Activated T-helper 17 cell treated with anti-CD3 and anti-CD28 coated beads, Interleukin-2, amount 50 U/mL, for 72 hours (primary cell): ENCODE measurements around the gene RSPH3. TPM values are rescaled to one million over a fixed set of nuclear protein-coding genes. Genes with fewer than 3 reads are reported as not detected.
"Not testable (repeated sequence)": the region's sequence is repeated elsewhere in the genome, so short reads cannot be mapped to it uniquely, and the experiment has no call there.

ENCODE experiments used
- ATAC-seq: fragments of 150-1000 bp; cut with Tn5 transposase; replicated peaks from 2 replicates; pipeline ENCODE4 v1.10.0; 2021; ENCODE audit warnings: mild to moderate bottlenecking, moderate library complexity
- H3K27ac Mint-ChIP-seq: one replicate; pipeline ENCODE4 v1.8.0; 2022; ENCODE audit warnings: mixed read lengths
- H3K27me3 Mint-ChIP-seq: one replicate; pipeline ENCODE4 v1.8.0; 2022; ENCODE audit warnings: mixed read lengths
- H3K36me3 Mint-ChIP-seq: one replicate; pipeline ENCODE4 v1.8.0; 2022; ENCODE audit warnings: low read depth, mild to moderate bottlenecking, mixed read lengths
- H3K4me1 Mint-ChIP-seq: one replicate; pipeline ENCODE4 v1.8.0; 2022; ENCODE audit warnings: mixed read lengths
- H3K4me3 Mint-ChIP-seq: one replicate; pipeline ENCODE4 v1.8.0; 2022; ENCODE audit warnings: mild to moderate bottlenecking, mixed read lengths
- H3K9me3 Mint-ChIP-seq: one replicate; pipeline ENCODE4 v1.8.0; 2022; ENCODE audit warnings: mixed read lengths
- total RNA-seq, 2 donors: library from RNA; stranded (reverse); gene quantifications; one replicate each; pipeline ENCODE4 v1.2.3, GENCODE V29; 2022

RSPH3 gene
- 10 to 100 TPM in 1 of 2 donors, 1 to 10 TPM in 1; 2.4 to 15.9 TPM for total RNA-seq

DNA sequence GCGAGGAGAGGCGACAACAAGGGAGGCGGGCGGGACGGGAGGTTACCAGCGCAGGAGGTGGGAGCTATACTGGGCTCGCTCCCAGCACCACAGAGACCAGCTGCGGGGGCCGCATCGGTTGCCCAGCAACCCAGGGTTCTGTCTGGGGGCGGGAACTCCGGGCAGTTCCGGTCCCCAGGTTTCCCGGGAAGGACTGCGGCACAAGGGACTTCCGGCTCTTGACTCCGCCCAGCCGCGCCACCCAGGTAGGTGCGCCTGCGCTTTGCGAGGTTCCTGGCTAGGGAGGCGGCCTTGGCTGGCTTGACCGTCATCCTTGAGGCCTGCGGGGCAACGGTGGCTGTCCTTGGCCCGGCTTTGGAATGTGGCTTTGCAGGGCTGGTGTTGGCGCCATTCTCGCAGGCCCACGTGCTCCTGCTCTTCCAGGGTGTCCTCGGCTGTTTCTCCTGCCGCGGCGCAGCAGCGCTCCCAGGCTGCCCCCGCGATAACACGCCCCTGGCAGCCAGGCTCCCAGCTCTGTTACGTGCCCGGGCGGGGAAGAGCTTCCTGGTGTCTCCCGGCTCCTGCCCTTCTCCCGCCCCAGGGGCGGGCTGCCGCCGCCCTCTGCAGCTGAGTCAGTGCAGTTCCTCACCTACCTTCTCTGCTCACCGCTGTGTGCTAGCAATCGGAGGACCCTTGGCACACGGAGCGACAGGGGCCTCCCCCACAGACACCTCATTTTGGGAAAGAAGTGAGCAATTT lies at the start of gene RSPH3:
Gene RSPH3 (minus strand): TSS at position 537 of the 738 bp plus-strand sequence. CDS start 652 bp downstream, outside the sequence.
- Mint-ChIP-seq H3K36me3 (peaks cover 15% of the 10 kb centered on the region), H3K27ac (peak within 1 kb of the TSS; percentile 94), H3K4me3 (peak within 1 kb of the TSS; percentile 96), H3K9me3 (no peaks in the 10 kb centered on the region), H3K4me1 (peaks cover 31% of the 10 kb centered on the region), H3K27me3 (no peaks in the 10 kb centered on the region)
- ATAC-seq, result peak; percentile 84

- Mint-ChIP-seq H3K4me1 (peaks cover 28% of the 10 kb centered on the region), H3K4me3 (peak overlapping the region; percentile 73), H3K36me3 (peaks cover 24% of the 10 kb centered on the region), H3K9me3 (no peaks in the 10 kb centered on the region), H3K27ac (no peak overlapping the region), H3K27me3 (no peaks in the 10 kb centered on the region)
- no peak for ATAC-seq
These were observed 48.1 kb upstream of the RSPH3 start for GRCh38 chr6:159047891-159048685.

DNA sequence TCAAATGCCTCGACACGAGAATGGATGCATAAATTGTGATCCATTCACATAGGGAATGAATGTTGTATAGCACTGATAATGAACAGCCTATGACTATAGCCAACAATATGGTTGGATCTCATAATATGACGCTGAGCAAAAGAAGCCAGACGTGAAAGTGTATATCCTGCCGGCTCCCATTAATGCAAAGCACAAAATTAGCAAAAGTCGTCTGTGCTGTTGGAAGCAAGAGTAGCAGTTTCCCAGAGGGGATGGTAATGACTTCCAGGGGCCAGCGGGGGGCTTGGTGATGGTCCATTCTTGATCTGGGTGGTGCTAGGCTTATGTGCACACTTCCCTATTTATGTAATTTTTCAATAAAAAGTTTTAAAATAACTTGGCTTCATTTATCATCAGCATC lies 45.8 kb upstream of the RSPH3 start:
- H3K4me3 Mint-ChIP-seq, result peak overlapping the region; percentile 90
- no peaks in the 10 kb centered on the region for H3K27me3 Mint-ChIP-seq
- H3K27ac Mint-ChIP-seq, result peak overlapping the region; percentile 99
- peaks cover 38% of the 10 kb centered on the region for H3K4me1 Mint-ChIP-seq
- peaks cover 47% of the 10 kb centered on the region for H3K36me3 Mint-ChIP-seq
- ATAC-seq, result no peak
- no peaks in the 10 kb centered on the region for H3K9me3 Mint-ChIP-seq

DNA sequence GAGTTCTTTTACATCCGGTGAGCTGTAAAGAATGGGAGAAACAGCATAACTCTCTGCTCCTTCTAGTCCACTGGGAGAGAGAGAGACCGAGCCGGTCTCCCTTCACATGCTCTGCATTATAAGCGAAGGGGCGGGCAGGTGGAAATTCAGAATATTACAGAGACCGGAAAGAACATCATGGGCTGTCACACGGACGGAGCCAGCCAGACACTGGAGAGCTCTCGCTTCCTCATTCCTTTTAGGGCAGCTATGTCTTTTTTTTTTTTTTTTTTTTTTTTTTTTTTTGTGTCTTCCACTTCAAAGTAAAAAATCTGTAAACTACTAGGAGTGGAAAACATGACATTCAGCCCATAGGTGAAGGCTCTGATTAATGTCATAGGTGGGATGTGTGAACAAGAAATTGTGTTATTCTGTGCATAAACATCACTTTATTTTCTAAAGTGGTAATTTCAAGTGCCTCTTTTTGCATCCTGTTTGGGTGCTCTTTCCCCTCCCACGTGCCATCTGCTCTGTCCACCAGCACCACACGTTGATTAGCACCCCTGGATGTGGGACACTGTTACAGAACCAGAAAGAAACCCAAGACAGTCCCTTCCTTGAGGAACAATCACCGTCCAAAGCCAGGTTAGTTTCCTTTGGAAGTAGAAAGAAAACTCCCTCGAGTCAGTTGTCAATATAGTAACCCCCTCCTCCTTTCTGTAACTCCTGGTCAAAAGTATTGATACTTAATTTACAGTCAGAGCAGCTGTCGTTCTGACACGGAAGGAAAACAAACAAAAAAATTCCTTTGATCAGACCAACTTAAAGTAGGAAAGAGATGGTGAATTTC lies 45.1 kb upstream of the RSPH3 start, which contains the start of gene TAGAP:
Gene TAGAP (minus strand): TSS at position 93 of the 829 bp plus-strand sequence. CDS start 845 bp downstream, outside the sequence.
- Mint-ChIP-seq H3K36me3 (peaks cover 54% of the 10 kb centered on the region), H3K4me3 (peak within 1 kb of the TSS; percentile 90), H3K27ac (peak within 1 kb of the TSS; percentile 99), H3K9me3 (no peaks in the 10 kb centered on the region), H3K27me3 (no peaks in the 10 kb centered on the region), H3K4me1 (peaks cover 38% of the 10 kb centered on the region)
- ATAC-seq, result peak; percentile 83

- peaks cover 44% of the 10 kb centered on the region for H3K4me1 Mint-ChIP-seq
- peak overlapping the region; percentile 90 for H3K4me3 Mint-ChIP-seq
- H3K9me3 Mint-ChIP-seq, result no peaks in the 10 kb centered on the region
- peaks cover 66% of the 10 kb centered on the region for H3K36me3 Mint-ChIP-seq
- ATAC-seq, result no peak
- H3K27me3 Mint-ChIP-seq, result no peaks in the 10 kb centered on the region
- H3K27ac Mint-ChIP-seq, result peak overlapping the region; percentile 99
These were observed 43.9 kb upstream of the RSPH3 start for GRCh38 chr6:159043947-159044346.

- H3K27me3 Mint-ChIP-seq, result no peaks in the 10 kb centered on the region
- H3K36me3 Mint-ChIP-seq, result peaks cover 73% of the 10 kb centered on the region
- ATAC-seq, result no peak
These were observed 43.2 kb upstream of the RSPH3 start for GRCh38 chr6:159043251-159043650.

DNA sequence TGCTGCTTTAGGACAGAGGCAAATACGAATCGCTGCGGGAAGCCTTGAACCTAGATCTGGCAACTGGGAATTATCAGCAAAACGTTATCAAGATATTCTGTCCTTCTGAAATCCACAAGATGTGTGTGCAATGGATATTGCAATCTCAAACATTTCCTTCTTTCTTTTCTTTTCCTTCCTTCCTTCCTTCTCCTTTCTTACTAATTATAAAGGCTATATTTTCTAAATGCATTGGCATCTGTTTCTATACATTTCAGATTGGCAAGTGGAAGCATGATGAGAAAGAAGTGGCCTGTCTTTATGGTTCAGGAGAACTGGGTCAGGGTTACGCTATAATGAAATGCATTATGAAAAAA lies 42.8 kb upstream of the RSPH3 start:
- H3K27me3 Mint-ChIP-seq, result no peaks in the 10 kb centered on the region
- peaks cover 44% of the 10 kb centered on the region for H3K4me1 Mint-ChIP-seq
- no peak for ATAC-seq
- H3K4me3 Mint-ChIP-seq, result peak overlapping the region; percentile 90
- H3K36me3 Mint-ChIP-seq, result peaks cover 77% of the 10 kb centered on the region
- no peaks in the 10 kb centered on the region for H3K9me3 Mint-ChIP-seq
- peak overlapping the region; percentile 99 for H3K27ac Mint-ChIP-seq

More at GRCh38 chr6:159043251-159043650, 43.2 kb upstream of the RSPH3 start:
- H3K27ac Mint-ChIP-seq, result peak overlapping the region; percentile 99
- peaks cover 46% of the 10 kb centered on the region for H3K4me1 Mint-ChIP-seq
- peak overlapping the region; percentile 90 for H3K4me3 Mint-ChIP-seq
- H3K9me3 Mint-ChIP-seq, result no peaks in the 10 kb centered on the region

DNA sequence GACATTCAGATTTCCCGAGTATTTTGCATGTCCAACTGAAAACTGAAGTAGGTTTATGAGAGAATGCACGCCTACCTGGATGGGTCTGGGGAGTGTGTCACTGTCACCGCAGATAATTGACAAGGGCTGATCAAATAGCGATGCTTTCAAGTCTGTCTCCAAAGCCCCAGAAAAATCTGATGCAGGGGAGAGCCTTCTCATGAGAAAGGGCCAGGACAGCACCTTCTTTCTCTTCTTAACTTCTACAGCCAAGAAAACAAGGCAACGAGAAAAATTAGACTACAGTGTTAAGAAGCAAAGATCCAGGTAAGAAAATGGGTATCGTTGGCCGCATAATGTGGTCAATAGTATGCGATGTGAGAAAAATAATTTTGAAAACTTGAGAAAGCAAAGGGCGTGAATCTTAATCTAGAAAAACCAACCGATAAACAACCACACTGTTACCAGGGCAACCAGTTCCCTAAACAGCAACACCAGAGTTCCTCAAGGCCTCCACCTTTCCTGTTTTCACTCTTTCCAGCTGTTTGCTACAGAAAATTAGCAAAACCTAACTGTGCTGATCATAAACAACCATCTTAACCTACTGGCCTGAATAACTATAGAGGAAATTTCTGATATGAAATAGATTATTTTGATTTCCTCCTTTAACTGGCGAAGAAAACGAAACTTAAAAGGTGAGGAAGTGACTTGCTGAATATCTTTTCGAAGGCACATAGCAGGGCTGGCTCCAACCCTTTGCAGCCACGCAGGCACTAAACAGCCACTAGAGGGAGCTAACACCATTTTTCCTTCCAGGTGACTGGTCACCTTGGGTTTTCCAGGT lies 42.2 kb upstream of the RSPH3 start:
- Mint-ChIP-seq H3K4me3 (peak overlapping the region; percentile 90), H3K27ac (peak overlapping the region; percentile 99), H3K27me3 (no peaks in the 10 kb centered on the region), H3K36me3 (peaks cover 83% of the 10 kb centered on the region), H3K4me1 (peaks cover 44% of the 10 kb centered on the region), H3K9me3 (no peaks in the 10 kb centered on the region)
- peak; percentile 39 for ATAC-seq

DNA sequence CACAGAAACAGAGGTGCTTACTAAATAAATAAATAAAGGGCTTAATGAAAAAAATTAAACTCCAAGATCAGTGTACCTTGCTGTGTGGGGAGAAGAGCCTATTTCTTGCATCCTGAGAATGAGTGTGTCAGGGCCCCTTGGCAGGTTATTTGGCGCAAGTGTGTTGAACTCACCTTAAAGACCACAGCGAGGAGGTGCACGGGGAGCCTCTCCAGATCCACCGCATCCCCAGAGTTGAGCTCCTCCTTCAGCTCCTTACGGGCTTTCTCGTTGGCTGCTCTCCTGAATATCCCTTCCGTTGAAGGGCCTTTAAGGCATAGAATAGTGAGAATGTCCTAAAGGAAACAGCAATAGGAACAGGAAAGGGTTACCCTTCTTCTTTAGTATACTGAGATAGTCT lies 41.2 kb upstream of the RSPH3 start:
- H3K4me1 Mint-ChIP-seq, result peaks cover 42% of the 10 kb centered on the region
- peak overlapping the region; percentile 90 for H3K4me3 Mint-ChIP-seq
- peaks cover 94% of the 10 kb centered on the region for H3K36me3 Mint-ChIP-seq
- H3K9me3 Mint-ChIP-seq, result no peaks in the 10 kb centered on the region
- no peaks in the 10 kb centered on the region for H3K27me3 Mint-ChIP-seq
- ATAC-seq, result no peak
- H3K27ac Mint-ChIP-seq, result peak overlapping the region; percentile 99

DNA sequence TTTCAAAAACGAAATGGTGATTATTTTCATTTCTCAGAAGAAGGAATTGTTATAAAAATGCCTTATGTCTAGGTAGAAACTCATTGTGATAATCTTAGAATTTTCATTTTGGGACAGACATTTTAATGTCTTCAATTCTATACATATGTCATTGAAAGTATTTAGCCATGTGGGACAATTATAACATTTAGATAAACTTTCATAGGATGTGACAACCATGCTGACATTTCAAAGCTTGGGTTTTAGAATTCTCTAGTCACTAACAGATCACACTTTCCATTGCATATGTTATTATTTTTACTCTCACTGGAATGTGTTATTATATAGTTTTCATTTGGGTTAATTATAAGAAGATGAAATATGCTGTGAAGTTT lies 39.9 kb upstream of the RSPH3 start:
- peak overlapping the region; percentile 99 for H3K27ac Mint-ChIP-seq
- peak overlapping the region; percentile 90 for H3K4me3 Mint-ChIP-seq
- peaks cover 100% of the 10 kb centered on the region for H3K36me3 Mint-ChIP-seq
- no peak for ATAC-seq
- no peaks in the 10 kb centered on the region for H3K27me3 Mint-ChIP-seq
- peaks cover 31% of the 10 kb centered on the region for H3K4me1 Mint-ChIP-seq
- no peaks in the 10 kb centered on the region for H3K9me3 Mint-ChIP-seq

- no peaks in the 10 kb centered on the region for H3K9me3 Mint-ChIP-seq
- H3K36me3 Mint-ChIP-seq, result peaks cover 95% of the 10 kb centered on the region
- no peaks in the 10 kb centered on the region for H3K27me3 Mint-ChIP-seq
- peaks cover 31% of the 10 kb centered on the region for H3K4me1 Mint-ChIP-seq
- ATAC-seq, result peak; percentile 64
- peak overlapping the region; percentile 99 for H3K27ac Mint-ChIP-seq
- peak overlapping the region; percentile 90 for H3K4me3 Mint-ChIP-seq
These were observed 39.2 kb upstream of the RSPH3 start for GRCh38 chr6:159038914-159039884.

- not testable (repeated sequence) for ATAC-seq, H3K27me3 Mint-ChIP-seq, H3K9me3 Mint-ChIP-seq
- peaks cover 31% of the 10 kb centered on the region for H3K4me1 Mint-ChIP-seq
- peak overlapping the region; percentile 99 for H3K27ac Mint-ChIP-seq
- peak overlapping the region; percentile 90 for H3K4me3 Mint-ChIP-seq
- H3K36me3 Mint-ChIP-seq, result peaks cover 87% of the 10 kb centered on the region
These were observed 38.3 kb upstream of the RSPH3 start for GRCh38 chr6:159038318-159038717.
